Heart left ventricle (tissue), 13 donors: ENCODE results near the gene MRPL53.

Source experiments
- POLR2A ChIP-seq, 2 donors: fragments of 450-650 bp; IDR thresholded peaks; one replicate each; pipeline ENCODE4 v1.6.1; 2017; ENCODE audit warnings: antibody characterized with exemption in 2 of 2, mild to moderate bottlenecking in 2 of 2, moderate library complexity in 2 of 2
- TF ChIP-seq, protein P1 (sequence below), 12 donors: fragments of 200-600 bp; sonication (generic) in 4 of 12; IDR thresholded peaks; one replicate each; pipeline versions ENCODE4 v1.5.0 to v1.8.0; 2018 to 2022; ENCODE audit warnings: antibody characterized with exemption in 12 of 12, mild to moderate bottlenecking in 5 of 12
- donor health status: ischemic (EF 13 %, LVEDD 7.1; RV severe dilation, severe dysfunction).
- donor health status: DM: no; HTN: yes; CAD: no.
- donor health status: DM: no; HTN: no; CAD: no.
- donor health status: ischemic (EF 25% LVEDD 6.9; RV normal size, moderate dysfunction).
- donor health status: ischemic (EF 25% LVEDD 5.7; RV mildly dilated, moderate dysfunction).
- donor health status: ischemic (EF 35%, LVEDD 5.7; RV mildly dilated, moderate dysfunction).
- donor health status: nonischemic (EF 11% LVEDD 7.7; RV severe dilation, severe dysfunction).
- donor health status: DM: yes; HTN: yes; CAD: no.
- donor health status: PGD.
- donor health status: ischemic (EF 29% LVEDD 5.4; RV normal size, mild dysfunction).
- donor health status: nonischemic (EF 23%, LVEDD 6.1; RV moderate dilation, normal function).

DNA sequence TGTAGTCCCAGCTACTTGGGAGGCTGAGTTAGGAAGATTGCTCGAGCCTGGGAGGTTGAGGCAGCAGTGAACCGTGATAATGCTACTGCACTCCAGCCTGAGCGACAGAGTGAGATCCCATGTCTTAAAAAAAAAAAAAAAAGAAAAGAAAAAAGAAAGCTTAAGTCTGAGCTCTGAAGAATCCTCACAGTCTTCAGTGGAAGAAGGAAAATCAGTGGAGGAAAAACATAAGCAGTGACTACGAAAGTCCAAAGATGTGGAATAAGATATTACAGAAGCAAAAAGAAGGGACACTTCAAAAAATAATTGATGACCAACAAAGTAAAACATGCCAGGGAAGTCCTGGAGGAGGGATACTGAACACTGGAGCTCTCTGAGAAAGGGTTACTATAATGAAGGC lies 37.8 kb upstream of the MRPL53 start:
- TF ChIP-seq, protein P1, sequence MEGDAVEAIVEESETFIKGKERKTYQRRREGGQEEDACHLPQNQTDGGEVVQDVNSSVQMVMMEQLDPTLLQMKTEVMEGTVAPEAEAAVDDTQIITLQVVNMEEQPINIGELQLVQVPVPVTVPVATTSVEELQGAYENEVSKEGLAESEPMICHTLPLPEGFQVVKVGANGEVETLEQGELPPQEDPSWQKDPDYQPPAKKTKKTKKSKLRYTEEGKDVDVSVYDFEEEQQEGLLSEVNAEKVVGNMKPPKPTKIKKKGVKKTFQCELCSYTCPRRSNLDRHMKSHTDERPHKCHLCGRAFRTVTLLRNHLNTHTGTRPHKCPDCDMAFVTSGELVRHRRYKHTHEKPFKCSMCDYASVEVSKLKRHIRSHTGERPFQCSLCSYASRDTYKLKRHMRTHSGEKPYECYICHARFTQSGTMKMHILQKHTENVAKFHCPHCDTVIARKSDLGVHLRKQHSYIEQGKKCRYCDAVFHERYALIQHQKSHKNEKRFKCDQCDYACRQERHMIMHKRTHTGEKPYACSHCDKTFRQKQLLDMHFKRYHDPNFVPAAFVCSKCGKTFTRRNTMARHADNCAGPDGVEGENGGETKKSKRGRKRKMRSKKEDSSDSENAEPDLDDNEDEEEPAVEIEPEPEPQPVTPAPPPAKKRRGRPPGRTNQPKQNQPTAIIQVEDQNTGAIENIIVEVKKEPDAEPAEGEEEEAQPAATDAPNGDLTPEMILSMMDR (IDR thresholded peaks at IDR 0.05) = no peak
- no peak for TF ChIP-seq POLR2A (IDR thresholded peaks at IDR 0.05)
